Measurements from ENCODE around the gene SIK3. TPM values are rescaled to one million over a fixed set of nuclear protein-coding genes. Genes with fewer than 3 reads are reported as not detected.
A peak's percentile ranks its signal among the peaks of the same experiment; 100 is the strongest.

Gene SIK3
- total RNA-seq, 2 donors from 2014 or later, result 37.2 to 43.5 TPM

DNA sequence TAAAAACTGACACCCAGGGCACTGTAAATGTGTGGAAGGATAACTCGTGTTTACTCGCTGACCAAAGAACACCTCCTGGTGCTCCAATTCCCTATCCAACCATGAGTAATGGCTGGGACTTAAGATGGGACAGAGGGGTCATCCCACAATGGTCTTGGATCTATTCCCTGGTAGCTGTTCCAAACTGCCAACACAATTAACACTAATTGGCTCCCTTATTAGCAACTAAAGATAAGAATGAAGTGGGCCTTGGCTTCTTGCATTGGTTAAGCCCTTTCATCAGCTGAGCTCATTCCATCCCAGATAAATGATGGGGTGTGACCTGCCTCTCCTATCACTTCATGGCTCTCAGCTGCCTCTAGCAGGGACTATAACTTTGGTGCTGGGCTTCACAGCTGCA lies 1.5 kb upstream of the SIK3 start:
- Mint-ChIP-seq H3K4me3 (peak overlapping the region; percentile 98), H3K4me1 (peaks cover 53% of the 10 kb centered on the region), H3K27me3 (ENCODE audit: insufficient read depth) (no peaks in the 10 kb centered on the region), H3K9me3 (no peaks in the 10 kb centered on the region), H3K36me3 (ENCODE audit: low read depth) (no peaks in the 10 kb centered on the region), H3K27ac (peak overlapping the region; percentile 98)
- no peak for DNase-seq
- Histone ChIP-seq H3K4me1 (ENCODE audit: control insufficient read depth, insufficient read depth, low read length) (peaks cover 10% of the 10 kb centered on the region), H3K9ac (ENCODE audit: extremely low read depth, low read length, poor library complexity, severe bottlenecking) (no peak overlapping the region), H3K9me3 (ENCODE audit: control insufficient read depth, low read length) (no peaks in the 10 kb centered on the region), H3K27ac (ENCODE audit: low read depth, low read length) (no peak overlapping the region), H3K36me3 (ENCODE audit: control insufficient read depth, insufficient read depth, low read length) (no peaks in the 10 kb centered on the region), H3K27me3 (ENCODE audit: control insufficient read depth, insufficient read depth, low read length, poor library complexity, severe bottlenecking) (no peaks in the 10 kb centered on the region), H3K4me3 (ENCODE audit: low read length) (peak overlapping the region; percentile 78)
- WGBS, 2 experiments (ENCODE audit: insufficient coverage in 1 of 2, insufficient read length in 1 of 2), result 74% methylated on average over 2 of the region's 2 CpGs; no CpG with 5 or more reads in 1 of the 2 experiments
- TF ChIP-seq, protein P1, sequence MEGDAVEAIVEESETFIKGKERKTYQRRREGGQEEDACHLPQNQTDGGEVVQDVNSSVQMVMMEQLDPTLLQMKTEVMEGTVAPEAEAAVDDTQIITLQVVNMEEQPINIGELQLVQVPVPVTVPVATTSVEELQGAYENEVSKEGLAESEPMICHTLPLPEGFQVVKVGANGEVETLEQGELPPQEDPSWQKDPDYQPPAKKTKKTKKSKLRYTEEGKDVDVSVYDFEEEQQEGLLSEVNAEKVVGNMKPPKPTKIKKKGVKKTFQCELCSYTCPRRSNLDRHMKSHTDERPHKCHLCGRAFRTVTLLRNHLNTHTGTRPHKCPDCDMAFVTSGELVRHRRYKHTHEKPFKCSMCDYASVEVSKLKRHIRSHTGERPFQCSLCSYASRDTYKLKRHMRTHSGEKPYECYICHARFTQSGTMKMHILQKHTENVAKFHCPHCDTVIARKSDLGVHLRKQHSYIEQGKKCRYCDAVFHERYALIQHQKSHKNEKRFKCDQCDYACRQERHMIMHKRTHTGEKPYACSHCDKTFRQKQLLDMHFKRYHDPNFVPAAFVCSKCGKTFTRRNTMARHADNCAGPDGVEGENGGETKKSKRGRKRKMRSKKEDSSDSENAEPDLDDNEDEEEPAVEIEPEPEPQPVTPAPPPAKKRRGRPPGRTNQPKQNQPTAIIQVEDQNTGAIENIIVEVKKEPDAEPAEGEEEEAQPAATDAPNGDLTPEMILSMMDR (conservative IDR thresholded peaks at IDR 0.05), result no peak

DNA sequence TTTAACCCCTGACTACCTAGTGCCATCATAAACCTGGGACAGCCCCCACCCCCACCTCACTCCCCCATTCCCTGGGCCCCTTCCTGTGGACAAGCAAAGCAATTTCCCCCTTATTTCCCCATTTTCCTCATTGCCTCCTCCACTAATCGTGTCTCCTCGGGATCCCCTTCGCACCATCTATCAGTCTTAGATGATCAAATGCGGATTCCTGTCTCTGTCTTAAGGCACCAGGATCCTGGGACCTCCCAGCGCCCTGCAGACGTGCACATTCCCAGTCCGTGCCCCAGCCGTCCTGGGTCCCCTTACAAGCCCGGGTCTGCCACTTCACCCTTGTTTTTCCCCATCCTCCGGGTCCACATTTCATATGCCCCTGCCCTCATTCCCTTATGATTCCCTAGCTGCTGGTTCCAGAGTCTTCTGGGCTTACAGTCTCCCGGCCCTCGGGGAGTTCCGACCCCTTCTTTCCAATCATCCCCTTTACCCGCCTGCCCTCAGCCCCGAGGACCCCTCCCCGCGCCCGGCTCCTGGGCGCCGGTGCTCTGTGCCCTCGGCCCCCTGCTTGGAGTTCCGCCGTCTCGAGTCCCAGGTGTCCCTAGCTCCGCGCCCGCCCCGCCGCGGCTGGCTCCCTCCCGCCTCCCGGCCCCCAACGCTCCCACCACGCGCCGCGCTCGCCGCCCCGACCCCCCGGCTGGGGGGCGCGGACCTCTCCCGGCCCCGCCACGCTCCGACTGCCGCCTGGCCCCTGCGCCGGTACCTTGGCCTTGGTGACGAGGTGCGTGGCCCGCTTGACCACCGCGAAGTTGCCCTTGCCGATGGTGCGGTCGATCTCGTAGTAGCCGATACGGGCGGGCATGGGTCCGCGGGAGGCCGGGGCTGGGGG lies 599 bp downstream of the SIK3 start:
- peaks cover 55% of the 10 kb centered on the region for H3K4me1 Mint-ChIP-seq
- H3K27ac ChIP-seq (ENCODE audit: low read depth, low read length), result peak overlapping the region; percentile 69
- H3K4me3 Mint-ChIP-seq, result peak overlapping the region; percentile 98
- DNase-seq, result peak; percentile 79
- H3K27ac Mint-ChIP-seq, result peak overlapping the region; percentile 97
- peak overlapping the region; percentile 91 for H3K9ac ChIP-seq (ENCODE audit: extremely low read depth, low read length, poor library complexity, severe bottlenecking)
- H3K4me1 ChIP-seq (ENCODE audit: control insufficient read depth, insufficient read depth, low read length), result peaks cover 10% of the 10 kb centered on the region
- peaks cover 2% of the 10 kb centered on the region for H3K36me3 Mint-ChIP-seq (ENCODE audit: low read depth)
- no peaks in the 10 kb centered on the region for H3K9me3 Mint-ChIP-seq
- no peaks in the 10 kb centered on the region for H3K27me3 ChIP-seq (ENCODE audit: control insufficient read depth, insufficient read depth, low read length, poor library complexity, severe bottlenecking)
- H3K27me3 Mint-ChIP-seq (ENCODE audit: insufficient read depth), result no peaks in the 10 kb centered on the region
- H3K36me3 ChIP-seq (ENCODE audit: control insufficient read depth, insufficient read depth, low read length), result peaks cover 10% of the 10 kb centered on the region
- WGBS, 2 experiments (ENCODE audit: insufficient coverage in 1 of 2, insufficient read length in 1 of 2), result 0% methylated on average over 24 to 65 of the region's 65 CpGs
- TF ChIP-seq, protein P1 (conservative IDR thresholded peaks at IDR 0.05), result no peak
- peak overlapping the region; percentile 97 for H3K4me3 ChIP-seq (ENCODE audit: low read length)
- H3K9me3 ChIP-seq (ENCODE audit: control insufficient read depth, low read length), result no peaks in the 10 kb centered on the region

DNA sequence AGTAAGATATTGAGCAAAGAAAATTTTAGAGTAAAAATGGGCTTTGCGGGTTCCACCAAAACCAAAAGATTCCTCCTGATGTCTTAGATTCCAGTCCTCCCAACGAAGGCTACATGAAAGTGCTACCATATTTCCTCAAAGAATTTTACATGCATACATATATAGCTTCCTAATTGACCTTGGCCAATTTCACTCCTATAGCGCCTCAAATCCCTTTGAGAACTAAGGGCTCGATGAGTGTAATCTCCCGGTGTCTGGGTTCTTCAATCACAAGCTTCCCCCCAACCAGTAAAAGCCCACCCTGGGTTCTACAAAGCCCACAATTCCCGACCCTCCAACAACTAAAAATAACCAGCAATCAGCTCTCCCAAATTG lies 1.2 kb downstream of the SIK3 start:
- Mint-ChIP-seq H3K36me3 (ENCODE audit: low read depth) (peaks cover 7% of the 10 kb centered on the region), H3K27ac (peak overlapping the region; percentile 97), H3K27me3 (ENCODE audit: insufficient read depth) (no peaks in the 10 kb centered on the region), H3K9me3 (peaks cover 2% of the 10 kb centered on the region), H3K4me3 (peak overlapping the region; percentile 98), H3K4me1 (peaks cover 50% of the 10 kb centered on the region)
- Histone ChIP-seq H3K27me3 (ENCODE audit: control insufficient read depth, insufficient read depth, low read length, poor library complexity, severe bottlenecking) (no peaks in the 10 kb centered on the region), H3K4me1 (ENCODE audit: control insufficient read depth, insufficient read depth, low read length) (peaks cover 10% of the 10 kb centered on the region), H3K27ac (ENCODE audit: low read depth, low read length) (no peak overlapping the region), H3K4me3 (ENCODE audit: low read length) (peak overlapping the region; percentile 97), H3K9ac (ENCODE audit: extremely low read depth, low read length, poor library complexity, severe bottlenecking) (peak overlapping the region; percentile 91), H3K36me3 (ENCODE audit: control insufficient read depth, insufficient read depth, low read length) (peaks cover 16% of the 10 kb centered on the region), H3K9me3 (ENCODE audit: control insufficient read depth, low read length) (peaks cover 5% of the 10 kb centered on the region)
- 46 to 48% methylated on average over 5 to 6 of the region's 6 CpGs for WGBS, 2 experiments (ENCODE audit: insufficient coverage in 1 of 2, insufficient read length in 1 of 2)
- TF ChIP-seq, protein P1 (conservative IDR thresholded peaks at IDR 0.05), result no peak
- DNase-seq, result no peak
